AG10803 (cell line): ENCODE results near the gene MRPS10.
"Not testable (repeated sequence)": the region's sequence is repeated elsewhere in the genome, so short reads cannot be mapped to it uniquely, and the experiment has no call there.

ENCODE experiments used
- DNase-seq: peaks from one replicate; pipeline ENCODE4 v3.0.0; 2010; ENCODE audit warnings: low read depth
- H3K4me3 ChIP-seq: 2 replicates; pipeline ENCODE4 v1.5.1; 2011; ENCODE audit warnings: mild to moderate bottlenecking, low read length, control low read depth
- TF ChIP-seq, protein P1 (sequence below): conservative IDR thresholded peaks from 2 replicates; pipeline ENCODE4 v1.5.1; 2011; ENCODE audit warnings: mild to moderate bottlenecking, low read length, control low read depth, inconsistent platforms

The MRPS10 gene

DNA sequence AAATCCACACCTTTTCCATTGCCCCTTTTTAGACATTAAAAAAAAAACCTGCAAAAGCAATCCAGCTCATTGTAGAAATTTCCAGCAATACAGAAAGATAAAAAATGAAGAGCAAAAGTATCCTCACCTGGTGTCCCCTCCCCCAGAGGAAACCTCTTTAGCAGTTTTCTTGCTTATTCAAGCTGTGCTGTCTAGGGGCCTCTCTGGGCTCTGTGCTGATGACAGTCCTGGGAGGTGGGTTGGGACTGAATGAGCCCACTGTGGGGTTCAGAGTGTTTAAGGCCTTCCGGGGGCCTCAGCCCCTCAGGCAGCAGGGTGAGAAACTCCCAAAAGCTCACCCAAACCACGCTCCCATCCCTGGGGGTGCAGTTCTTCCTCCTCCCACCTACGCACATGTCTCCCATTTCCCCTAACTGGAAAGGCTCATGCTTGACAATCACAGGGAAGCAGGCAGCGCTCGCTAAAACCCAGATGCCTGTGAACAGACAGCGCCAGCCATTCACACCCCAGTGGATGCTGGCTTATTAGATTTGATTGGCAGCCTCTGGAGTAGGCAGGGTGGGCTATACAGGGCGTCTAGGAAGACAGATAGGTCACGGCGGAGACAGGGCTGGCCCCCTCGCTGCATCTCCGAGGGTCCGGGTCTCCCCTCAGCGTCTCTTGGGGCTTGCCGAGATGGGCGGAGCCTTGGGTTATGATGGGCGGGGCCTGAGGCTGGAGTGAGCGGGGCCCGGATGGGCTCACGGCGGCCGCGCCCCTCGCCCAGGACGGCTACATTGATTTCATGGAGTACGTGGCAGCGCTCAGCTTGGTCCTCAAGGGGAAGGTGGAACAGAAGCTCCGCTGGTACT lies 39.9 kb downstream of the MRPS10 start:
- no peak overlapping the region for H3K4me3 ChIP-seq
- DNase-seq: no peak
- TF ChIP-seq, protein P1, sequence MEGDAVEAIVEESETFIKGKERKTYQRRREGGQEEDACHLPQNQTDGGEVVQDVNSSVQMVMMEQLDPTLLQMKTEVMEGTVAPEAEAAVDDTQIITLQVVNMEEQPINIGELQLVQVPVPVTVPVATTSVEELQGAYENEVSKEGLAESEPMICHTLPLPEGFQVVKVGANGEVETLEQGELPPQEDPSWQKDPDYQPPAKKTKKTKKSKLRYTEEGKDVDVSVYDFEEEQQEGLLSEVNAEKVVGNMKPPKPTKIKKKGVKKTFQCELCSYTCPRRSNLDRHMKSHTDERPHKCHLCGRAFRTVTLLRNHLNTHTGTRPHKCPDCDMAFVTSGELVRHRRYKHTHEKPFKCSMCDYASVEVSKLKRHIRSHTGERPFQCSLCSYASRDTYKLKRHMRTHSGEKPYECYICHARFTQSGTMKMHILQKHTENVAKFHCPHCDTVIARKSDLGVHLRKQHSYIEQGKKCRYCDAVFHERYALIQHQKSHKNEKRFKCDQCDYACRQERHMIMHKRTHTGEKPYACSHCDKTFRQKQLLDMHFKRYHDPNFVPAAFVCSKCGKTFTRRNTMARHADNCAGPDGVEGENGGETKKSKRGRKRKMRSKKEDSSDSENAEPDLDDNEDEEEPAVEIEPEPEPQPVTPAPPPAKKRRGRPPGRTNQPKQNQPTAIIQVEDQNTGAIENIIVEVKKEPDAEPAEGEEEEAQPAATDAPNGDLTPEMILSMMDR: no peak

DNA sequence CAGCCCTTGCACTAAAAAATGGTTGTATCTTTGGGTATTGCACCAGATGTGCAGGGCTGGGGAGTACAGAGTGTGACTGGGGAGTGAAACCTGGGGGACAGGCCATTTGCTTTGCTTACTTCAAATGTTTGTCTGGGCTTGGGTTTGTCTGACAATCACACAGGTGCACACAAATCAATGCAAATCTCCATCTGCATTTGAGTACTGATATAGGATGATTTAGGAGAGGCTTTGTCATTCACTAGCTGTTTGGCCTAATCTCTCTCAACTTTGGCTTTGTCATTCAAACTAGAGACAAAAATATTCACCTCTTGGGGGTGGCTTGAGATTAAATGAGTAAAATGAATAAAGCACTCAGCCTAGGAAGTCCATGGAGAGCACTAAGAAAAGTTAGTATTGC lies 40.7 kb downstream of the MRPS10 start:
- no peak overlapping the region for H3K4me3 ChIP-seq
- no peak for DNase-seq

DNA sequence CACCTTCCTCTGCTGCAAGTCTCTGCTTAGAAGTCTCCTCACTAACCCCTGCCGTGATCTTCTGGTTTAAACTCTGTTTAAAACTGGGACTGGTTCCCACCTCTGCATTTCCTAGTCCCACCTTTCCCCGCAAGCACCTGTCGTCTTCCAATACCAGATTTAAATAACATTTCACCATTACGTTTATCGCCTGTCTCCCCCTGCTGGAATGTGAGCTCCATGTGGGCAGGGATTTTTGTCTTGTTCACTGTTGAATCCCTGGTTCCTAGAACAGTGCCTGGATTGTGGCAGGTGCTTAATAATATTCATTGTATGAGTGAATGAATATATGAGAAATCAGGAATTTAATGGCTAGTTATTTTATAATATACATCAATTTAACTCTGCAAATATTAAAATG lies 41.8 kb downstream of the MRPS10 start:
- H3K4me3 ChIP-seq: no peak overlapping the region
- TF ChIP-seq, protein P1: peak; percentile 20
- DNase-seq: no peak

More for the DNA sequence above, 40.7 kb downstream of the MRPS10 start:
- TF ChIP-seq, protein P1: no peak

DNA sequence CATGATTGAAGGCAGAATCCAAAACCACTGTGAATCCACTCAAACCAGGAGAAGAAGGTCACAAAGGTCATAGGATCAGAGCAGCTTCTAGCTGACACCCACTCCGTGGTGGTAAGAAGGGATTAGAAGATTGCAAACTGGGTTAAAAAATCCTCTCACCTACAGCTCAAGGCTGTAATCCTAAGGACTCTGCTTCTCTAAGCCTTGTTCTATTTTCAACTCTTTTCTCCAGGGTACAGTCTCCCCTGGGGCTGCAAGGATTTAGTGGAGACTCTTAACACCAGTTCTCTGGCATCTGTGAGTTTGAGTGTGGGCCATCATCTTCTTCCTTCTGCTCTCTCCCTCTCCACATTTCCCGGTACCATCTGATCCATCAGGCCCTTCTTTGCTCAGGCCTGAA lies 44.6 kb downstream of the MRPS10 start, which contains the start of gene GUCA1A:
GUCA1A (plus strand) TSS at position 264 of the 400 bp plus-strand sequence. CDS start 250 bp downstream, outside the sequence.
- no peak within 1 kb of the TSS for H3K4me3 ChIP-seq
- TF ChIP-seq, protein P1: no peak
- no peak for DNase-seq

DNA sequence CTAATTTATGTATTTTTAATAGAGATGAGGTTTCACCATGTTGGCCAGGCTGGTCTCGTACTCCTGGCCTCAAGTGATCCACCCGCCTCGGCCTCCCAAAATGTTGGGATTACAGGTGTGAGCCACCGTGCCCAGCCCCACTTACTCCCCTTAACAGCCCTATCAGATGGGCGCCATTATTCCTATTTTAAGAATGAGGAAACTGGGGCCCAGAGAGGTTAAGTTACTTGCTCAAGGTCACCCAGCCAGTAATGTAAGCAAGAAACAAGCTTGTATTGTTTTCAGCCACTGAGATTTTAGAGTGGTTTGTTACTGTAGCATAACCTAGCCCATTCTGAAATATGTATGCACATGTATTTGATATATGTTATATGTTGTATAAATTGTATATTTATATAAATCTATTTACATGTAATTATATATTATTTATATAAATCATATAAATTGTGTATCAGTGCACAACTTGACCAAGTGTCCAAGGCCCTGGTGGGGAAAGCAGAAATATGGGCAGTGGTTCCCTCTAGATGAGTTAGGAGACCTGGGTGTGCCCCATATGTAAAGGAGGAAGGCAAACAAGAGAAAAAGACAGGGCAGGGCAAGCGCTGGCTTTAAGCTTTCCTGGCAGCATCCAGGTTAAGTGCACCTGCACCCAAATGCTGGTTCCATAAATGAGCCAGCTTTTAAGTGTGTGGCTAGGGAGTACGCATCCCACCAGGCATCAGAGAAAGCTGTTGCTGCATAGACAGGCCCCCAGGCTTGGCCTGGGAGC lies 45.7 kb downstream of the MRPS10 start:
- DNase-seq: no peak
- TF ChIP-seq, protein P1: no peak
- no peak overlapping the region for H3K4me3 ChIP-seq

DNA sequence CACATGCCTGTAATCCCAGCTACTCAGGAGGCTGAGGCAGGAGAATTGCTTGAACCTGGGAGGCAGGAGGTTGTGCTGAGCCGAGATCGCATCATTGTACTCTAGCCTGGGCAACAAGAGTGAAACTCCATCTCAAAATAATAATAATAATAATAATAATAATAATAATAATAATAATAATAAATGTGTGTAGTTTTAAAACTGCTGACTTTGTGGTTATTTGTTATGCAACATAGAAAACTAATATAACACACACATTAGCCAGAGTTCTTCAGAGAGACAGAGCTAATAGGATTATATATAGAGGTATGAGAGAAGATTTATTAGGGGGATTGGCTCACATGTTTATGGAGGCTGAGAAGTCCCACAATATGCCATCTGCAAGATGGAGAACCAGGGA lies 47.9 kb downstream of the MRPS10 start:
- not testable (repeated sequence) for H3K4me3 ChIP-seq, DNase-seq

DNA sequence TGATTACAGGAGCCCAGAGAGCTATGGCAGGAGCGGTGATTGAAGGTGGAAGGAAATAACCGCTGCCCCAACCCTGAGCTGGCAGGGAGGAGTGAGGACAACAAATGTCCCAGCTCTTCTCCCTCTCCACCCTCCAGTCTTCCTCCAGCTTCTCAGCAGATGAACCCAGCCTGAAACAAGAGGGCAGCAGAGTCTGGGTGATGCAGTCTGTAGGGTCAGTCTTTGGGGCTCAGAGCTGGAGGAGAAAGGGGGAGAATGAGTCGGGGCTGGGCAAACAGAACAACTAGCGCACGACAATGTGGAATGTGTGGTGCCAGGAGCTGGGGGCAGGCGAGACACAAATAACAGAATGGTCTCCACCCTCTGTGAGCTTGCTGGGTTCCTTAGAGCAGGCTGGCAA lies 49.0 kb downstream of the MRPS10 start:
- no peak for DNase-seq
- TF ChIP-seq, protein P1: peak; percentile 12

More for the DNA sequence above, 49.0 kb downstream of the MRPS10 start:
- H3K4me3 ChIP-seq: no peak overlapping the region
